KG1 (cell line): ENCODE data around the gene ARHGEF19.
"Not testable (repeated sequence)": the region's sequence is repeated elsewhere in the genome, so short reads cannot be mapped to it uniquely, and the experiment has no call there.

ENCODE experiments used
- DNase-seq: peaks from one replicate; lab custom pipeline; 2025; lab: John Stamatoyannopoulos, UW

ARHGEF19 gene

GRCh38 chr1:16181887-16182719, 30.3 kb downstream of the ARHGEF19 start:
- DNase-seq = no peak

- DNase-seq = no peak
Measured at GRCh38 chr1:16180291-16180824, 32.1 kb downstream of the ARHGEF19 start.

GRCh38 chr1:16178596-16179497, 33.6 kb downstream of the ARHGEF19 start:
- no peak for DNase-seq

- no peak for DNase-seq
Measured at GRCh38 chr1:16177306-16177705, 35.1 kb downstream of the ARHGEF19 start.

GRCh38 chr1:16176653-16177052, 35.8 kb downstream of the ARHGEF19 start:
- DNase-seq = no peak

- no peak for DNase-seq
Measured at GRCh38 chr1:16175610-16176553, 36.6 kb downstream of the ARHGEF19 start.

GRCh38 chr1:16174886-16175598, 37.4 kb downstream of the ARHGEF19 start:
- no peak for DNase-seq

GRCh38 chr1:16174261-16174868, 38.1 kb downstream of the ARHGEF19 start:
- DNase-seq = no peak

- no peak for DNase-seq
Measured at GRCh38 chr1:16173447-16174260, 38.8 kb downstream of the ARHGEF19 start.

- DNase-seq = no peak
Measured at GRCh38 chr1:16172964-16173446, 39.4 kb downstream of the ARHGEF19 start.

GRCh38 chr1:16172218-16172830, 40.1 kb downstream of the ARHGEF19 start:
- DNase-seq = no peak

- DNase-seq = no peak
Measured at GRCh38 chr1:16171314-16172151, 40.9 kb downstream of the ARHGEF19 start.

GRCh38 chr1:16170283-16170673, 42.2 kb downstream of the ARHGEF19 start:
- DNase-seq = no peak

- DNase-seq = no peak
Measured at GRCh38 chr1:16168622-16169360, 43.7 kb downstream of the ARHGEF19 start.

GRCh38 chr1:16168144-16168495, 44.3 kb downstream of the ARHGEF19 start:
- not testable (repeated sequence) for DNase-seq

- DNase-seq = no peak
Measured at GRCh38 chr1:16167331-16168143, 44.9 kb downstream of the ARHGEF19 start.

GRCh38 chr1:16166117-16166516, 46.3 kb downstream of the ARHGEF19 start:
- no peak for DNase-seq
